Activated naive CD4-positive, alpha-beta T cell treated with anti-CD3 and anti-CD28 coated beads for 36 hours (primary cell): ENCODE data around the gene CD40LG. TPM values are rescaled to one million over a fixed set of nuclear protein-coding genes. Genes with fewer than 3 reads are reported as not detected.
A peak's percentile ranks its signal among the peaks of the same experiment; 100 is the strongest.

Experiments used
- CTCF ChIA-PET: fragments of 350-600 bp; sonication (Branson Sonifier 250); formaldehyde crosslinking; loops from one replicate; lab custom pipeline; 2021; ENCODE audit warnings: antibody characterized with exemption; lab: Charles Lee
- DNase-seq: peaks from one replicate; pipeline ENCODE4 v3.0.0-alpha.2; 2020
- H3K27ac Mint-ChIP-seq: one replicate; pipeline ENCODE4 v1.8.0; 2021; ENCODE audit warnings: mild to moderate bottlenecking, mixed read lengths
- H3K27me3 Mint-ChIP-seq: one replicate; pipeline ENCODE4 v1.8.0; 2021; ENCODE audit warnings: low read depth, mixed read lengths
- H3K36me3 Mint-ChIP-seq: one replicate; pipeline ENCODE4 v1.8.0; 2021; ENCODE audit warnings: low read depth, mixed read lengths
- H3K4me1 Mint-ChIP-seq: one replicate; pipeline ENCODE4 v1.8.0; 2021; ENCODE audit warnings: low read depth, mixed read lengths
- H3K4me3 Mint-ChIP-seq: one replicate; pipeline ENCODE4 v1.8.0; 2021; ENCODE audit warnings: mild to moderate bottlenecking, moderate library complexity, mixed read lengths
- H3K9me3 Mint-ChIP-seq: one replicate; pipeline ENCODE4 v1.8.0; 2021; ENCODE audit warnings: mixed read lengths
- intact Hi-C: fragments of 100-400 bp; cut with micrococcal nuclease; formaldehyde crosslinking; loops from one replicate; pipeline ENCODE4 v1.15.1; 2023
- total RNA-seq, 2 experiments: library from RNA; stranded (reverse); gene quantifications; one replicate each; pipeline ENCODE4 v1.2.3, GENCODE V29; 2021

Gene CD40LG
- total RNA-seq, 2 experiments from 2014 or later = 121 to 122 TPM

DNA sequence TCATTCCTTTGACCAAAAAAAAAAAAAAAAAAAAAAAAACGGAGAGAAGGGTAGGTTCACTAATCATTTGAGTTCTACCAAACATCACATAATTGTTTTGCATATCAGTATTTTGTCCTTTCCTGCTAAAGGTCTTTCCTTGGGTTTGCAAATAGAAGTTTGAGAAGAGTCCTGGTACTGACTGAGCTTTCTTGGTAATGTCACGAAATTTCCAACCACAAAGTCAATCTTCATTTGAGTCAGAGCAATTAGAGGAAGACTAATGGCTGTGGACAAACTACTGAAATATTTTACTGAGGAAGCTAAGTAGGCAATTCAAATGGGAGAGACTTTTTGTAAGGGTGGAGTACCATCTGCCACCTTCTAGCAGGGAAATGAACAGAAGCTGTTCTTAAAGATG, 21.7 kb upstream of the CD40LG start:
- peak overlapping the region; percentile 19 for H3K4me3 Mint-ChIP-seq
- CTCF ChIA-PET = interaction anchor here (0.6 to 2.1 kb wide), 6 partner anchors 9 to 120 kb away, joined by 3 to 7 read pairs (median 3); no protein-coding TSS in a partner anchor
- peaks cover 87% of the 10 kb centered on the region for H3K4me1 Mint-ChIP-seq
- DNase-seq = no peak
- H3K27ac Mint-ChIP-seq = peak overlapping the region; percentile 94
- no peaks in the 10 kb centered on the region for H3K27me3 Mint-ChIP-seq
- intact Hi-C loops = loop anchor here (1.0 kb wide), 1 partner anchor 9 kb away; no protein-coding TSS in a partner anchor
- no peaks in the 10 kb centered on the region for H3K9me3 Mint-ChIP-seq
- H3K36me3 Mint-ChIP-seq = no peaks in the 10 kb centered on the region

DNA sequence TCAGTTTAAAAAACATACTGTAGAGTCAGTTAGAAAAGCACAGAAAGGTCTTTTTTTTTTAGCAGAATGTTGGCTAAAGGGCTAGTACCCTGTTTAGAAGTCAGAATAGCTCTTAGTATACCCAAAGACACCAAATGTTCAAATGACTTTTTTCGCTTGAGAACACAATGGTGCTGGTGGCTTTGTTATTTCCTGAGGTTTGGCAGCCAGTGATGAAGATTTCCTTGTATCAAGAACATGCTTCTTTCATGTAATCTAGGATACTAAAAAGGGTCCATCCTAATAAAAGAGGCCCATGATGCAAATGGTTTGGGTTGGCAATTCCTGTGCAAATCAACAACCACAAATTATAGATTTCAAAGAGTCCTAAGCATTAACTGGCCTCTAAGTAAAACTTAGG, 21.1 kb upstream of the CD40LG start:
- intact Hi-C loops = loop anchor here (1.0 kb wide), 2 partner anchors 10 to 29 kb away; no protein-coding TSS in a partner anchor
- H3K9me3 Mint-ChIP-seq = no peaks in the 10 kb centered on the region
- no peak overlapping the region for H3K4me3 Mint-ChIP-seq
- CTCF ChIA-PET = interaction anchor here (1.1 to 2.1 kb wide), 3 partner anchors 8 to 55 kb away, joined by 3 to 7 read pairs (median 3); no protein-coding TSS in a partner anchor
- H3K36me3 Mint-ChIP-seq = no peaks in the 10 kb centered on the region
- DNase-seq = no peak
- peaks cover 84% of the 10 kb centered on the region for H3K4me1 Mint-ChIP-seq
- peak overlapping the region; percentile 94 for H3K27ac Mint-ChIP-seq
- no peaks in the 10 kb centered on the region for H3K27me3 Mint-ChIP-seq

DNA sequence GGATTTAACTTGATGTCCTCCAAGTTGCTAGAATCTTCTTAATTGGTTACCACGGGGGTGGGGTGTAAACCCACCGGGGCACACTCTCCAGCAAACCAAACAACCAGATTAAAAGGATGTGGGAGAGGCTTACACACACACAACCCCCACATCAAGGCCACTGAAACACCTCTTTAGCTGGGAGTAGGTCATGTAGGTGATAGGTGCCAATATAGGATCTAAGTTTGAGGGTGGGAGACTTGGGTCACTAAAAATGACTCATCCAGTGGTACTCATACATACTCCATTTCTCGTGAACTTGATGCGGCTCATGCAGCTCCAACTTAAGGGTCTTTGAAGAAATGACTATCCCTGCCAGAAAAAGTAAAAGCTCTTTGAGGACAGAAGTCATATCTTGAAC, 20.5 kb upstream of the CD40LG start:
- intact Hi-C loops = loop anchor here (1.0 kb wide), 1 partner anchor 29 kb away; no protein-coding TSS in a partner anchor
- H3K4me1 Mint-ChIP-seq = peaks cover 86% of the 10 kb centered on the region
- CTCF ChIA-PET = interaction anchor here (2.1 kb wide), 1 partner anchor 8 kb away, joined by 7 read pairs; no protein-coding TSS in a partner anchor
- peak overlapping the region; percentile 94 for H3K27ac Mint-ChIP-seq
- no peaks in the 10 kb centered on the region for H3K36me3 Mint-ChIP-seq
- H3K9me3 Mint-ChIP-seq = no peaks in the 10 kb centered on the region
- DNase-seq = peak; percentile 46
- no peaks in the 10 kb centered on the region for H3K27me3 Mint-ChIP-seq
- peak overlapping the region; percentile 15 for H3K4me3 Mint-ChIP-seq

DNA sequence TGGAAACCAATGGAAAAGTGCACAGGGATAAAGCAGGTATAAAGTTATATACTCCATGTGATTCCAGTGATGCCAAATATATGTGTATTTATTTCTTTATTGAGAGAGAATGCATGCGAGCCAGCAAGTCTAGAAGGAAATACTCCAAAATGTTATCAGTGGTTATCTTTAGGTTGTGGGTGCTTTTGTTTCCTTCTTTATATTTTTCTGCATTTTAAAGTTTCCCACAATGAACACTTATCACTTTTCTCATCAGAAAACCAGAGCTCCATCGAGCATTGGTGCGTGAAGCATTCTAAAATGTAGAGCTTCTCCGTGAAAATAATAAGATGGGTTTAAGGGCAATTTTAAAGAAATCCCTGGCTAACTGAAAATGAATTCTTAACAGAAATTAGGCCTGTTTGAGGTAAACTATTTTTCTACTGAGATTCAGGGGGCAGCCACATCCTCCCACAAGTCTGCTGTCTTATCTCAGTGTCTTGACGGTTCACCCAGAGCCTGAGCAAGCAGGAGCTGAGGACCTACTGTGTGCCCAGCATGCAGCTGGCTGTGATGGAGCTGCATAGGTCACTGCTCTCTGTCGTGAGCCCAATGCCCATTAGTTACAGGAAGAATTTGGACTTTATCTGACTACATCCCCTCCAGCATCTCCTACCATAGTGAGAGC, 18.7 kb upstream of the CD40LG start:
- CTCF ChIA-PET = interaction anchor here (0.7 to 1.6 kb wide), 5 partner anchors 10 to 66 kb away, joined by 3 to 5 read pairs (median 3); no protein-coding TSS in a partner anchor
- no peaks in the 10 kb centered on the region for H3K36me3 Mint-ChIP-seq
- no peak for DNase-seq
- intact Hi-C loops = no loop called here
- H3K4me3 Mint-ChIP-seq = no peak overlapping the region
- H3K9me3 Mint-ChIP-seq = no peaks in the 10 kb centered on the region
- peaks cover 87% of the 10 kb centered on the region for H3K4me1 Mint-ChIP-seq
- H3K27ac Mint-ChIP-seq = peak overlapping the region; percentile 94
- no peaks in the 10 kb centered on the region for H3K27me3 Mint-ChIP-seq

DNA sequence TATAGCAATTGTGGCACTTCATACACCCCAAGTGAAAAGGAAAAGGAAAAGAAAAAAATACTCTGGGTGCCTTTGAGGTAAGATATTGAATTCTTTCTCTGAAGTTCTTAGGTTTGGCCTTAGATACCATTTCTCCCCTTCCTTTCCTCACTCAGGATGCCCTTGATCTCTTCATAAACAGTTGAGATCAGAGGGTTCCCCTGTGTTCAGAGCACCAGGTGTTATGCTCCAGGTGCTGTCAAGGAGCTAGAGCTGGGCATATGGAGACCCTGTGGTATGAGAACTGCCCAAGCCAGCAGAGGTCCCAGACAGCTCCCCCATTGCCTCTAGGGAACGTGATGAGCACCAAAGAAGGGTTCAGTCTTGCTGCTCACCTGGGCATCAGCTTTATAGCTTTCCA, 17.1 kb upstream of the CD40LG start:
- no peak for DNase-seq
- intact Hi-C loops = no loop called here
- peak overlapping the region; percentile 94 for H3K27ac Mint-ChIP-seq
- no peaks in the 10 kb centered on the region for H3K36me3 Mint-ChIP-seq
- H3K4me1 Mint-ChIP-seq = peaks cover 87% of the 10 kb centered on the region
- H3K27me3 Mint-ChIP-seq = no peaks in the 10 kb centered on the region
- no peak overlapping the region for H3K4me3 Mint-ChIP-seq
- H3K9me3 Mint-ChIP-seq = no peaks in the 10 kb centered on the region
- CTCF ChIA-PET = interaction anchor here (1.0 kb wide), 1 partner anchor 28 kb away, joined by 3 read pairs; no protein-coding TSS in a partner anchor

DNA sequence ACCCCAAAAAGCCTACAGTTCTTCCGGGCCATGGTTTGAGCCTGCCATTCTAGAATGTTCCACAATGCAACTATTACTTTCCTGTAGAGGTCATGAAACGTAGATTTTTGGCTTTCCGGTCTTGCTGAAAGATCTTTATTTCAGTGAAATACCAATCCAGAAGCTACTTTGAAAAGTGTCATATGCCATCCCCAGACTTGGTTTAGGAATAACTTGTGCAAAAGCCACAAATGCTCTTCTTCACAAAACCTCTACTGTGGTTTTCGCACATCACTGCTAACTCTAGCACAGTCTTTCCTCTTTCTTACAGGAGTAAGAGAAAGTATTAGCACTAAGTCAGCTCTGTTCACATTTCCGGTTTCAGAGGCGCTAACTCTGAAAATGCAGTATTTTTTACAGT, 12.7 kb upstream of the CD40LG start:
- H3K36me3 Mint-ChIP-seq = peaks cover 6% of the 10 kb centered on the region
- peak overlapping the region; percentile 62 for H3K4me3 Mint-ChIP-seq
- DNase-seq = peak; percentile 44
- no peaks in the 10 kb centered on the region for H3K27me3 Mint-ChIP-seq
- H3K9me3 Mint-ChIP-seq = no peaks in the 10 kb centered on the region
- peak overlapping the region; percentile 93 for H3K27ac Mint-ChIP-seq
- intact Hi-C loops = loop anchor here (1.0 kb wide), 2 partner anchors 11 to 15 kb away; no protein-coding TSS in a partner anchor
- CTCF ChIA-PET = interaction anchor here (0.6 to 1.7 kb wide), 4 partner anchors 9 to 73 kb away, joined by 3 to 7 read pairs (median 4); no protein-coding TSS in a partner anchor
- peaks cover 86% of the 10 kb centered on the region for H3K4me1 Mint-ChIP-seq

DNA sequence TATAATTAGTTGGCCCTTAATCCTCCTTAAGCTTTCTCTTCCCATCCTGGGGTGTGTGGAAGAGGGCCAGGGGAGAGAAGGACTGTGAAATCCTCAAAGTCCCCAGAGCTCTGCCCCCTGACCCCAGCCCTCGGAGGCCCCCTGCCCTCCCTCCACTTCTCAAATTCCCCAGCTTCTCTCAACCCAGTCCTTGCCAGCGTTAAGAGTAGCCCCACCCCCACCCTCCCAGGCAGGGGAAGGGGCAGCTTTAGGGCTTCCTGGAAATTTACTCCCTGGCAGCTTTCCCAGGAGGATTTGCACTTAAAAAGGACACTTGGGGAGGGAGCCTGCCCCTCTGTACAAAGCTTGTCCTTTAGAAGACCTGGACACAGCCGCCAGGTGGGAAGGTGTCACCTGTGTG, 11.8 kb upstream of the CD40LG start:
- H3K27ac Mint-ChIP-seq = peak overlapping the region; percentile 93
- DNase-seq = no peak
- peak overlapping the region; percentile 62 for H3K4me3 Mint-ChIP-seq
- peaks cover 81% of the 10 kb centered on the region for H3K4me1 Mint-ChIP-seq
- no peaks in the 10 kb centered on the region for H3K9me3 Mint-ChIP-seq
- H3K27me3 Mint-ChIP-seq = no peaks in the 10 kb centered on the region
- peaks cover 8% of the 10 kb centered on the region for H3K36me3 Mint-ChIP-seq
- CTCF ChIA-PET = interaction anchor here (0.6 to 1.7 kb wide), 4 partner anchors 10 to 72 kb away, joined by 4 to 7 read pairs (median 4); no protein-coding TSS in a partner anchor
- intact Hi-C loops = no loop called here

DNA sequence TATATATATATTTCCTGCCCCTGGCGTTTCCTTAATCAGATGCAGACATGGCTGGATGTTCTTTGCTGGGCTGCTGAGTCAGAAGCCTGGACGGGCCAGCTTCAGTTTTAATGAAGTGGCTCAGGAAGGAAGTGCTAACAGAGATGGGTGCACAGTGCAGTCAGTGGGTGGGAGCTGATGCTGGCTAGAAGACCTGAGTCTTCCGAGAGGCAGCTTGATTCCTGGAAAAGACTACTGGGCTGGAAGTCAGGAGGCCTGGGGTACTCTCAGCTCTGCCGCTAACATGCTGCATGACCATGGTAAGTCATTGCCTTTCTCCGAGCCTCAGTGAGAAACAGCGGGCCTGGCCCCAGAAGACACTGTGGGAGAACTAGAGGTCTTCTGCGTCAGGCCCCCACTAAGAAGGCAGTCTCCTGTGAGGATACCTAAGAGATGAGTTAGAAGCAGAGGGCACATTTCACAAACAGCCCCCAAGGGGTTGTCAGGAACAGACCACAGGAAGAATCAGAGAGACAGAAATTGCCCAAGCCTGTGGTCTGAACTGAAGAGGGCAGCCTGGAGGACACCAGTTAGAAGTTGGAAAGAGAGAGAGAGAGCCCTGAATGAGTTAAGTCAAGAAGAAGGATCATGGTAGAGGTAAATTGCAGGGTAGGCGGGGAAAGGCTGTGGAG, 8.3 kb upstream of the CD40LG start:
- H3K36me3 Mint-ChIP-seq = peaks cover 16% of the 10 kb centered on the region
- peak; percentile 32 for DNase-seq
- H3K27me3 Mint-ChIP-seq = no peaks in the 10 kb centered on the region
- peaks cover 84% of the 10 kb centered on the region for H3K4me1 Mint-ChIP-seq
- H3K9me3 Mint-ChIP-seq = no peaks in the 10 kb centered on the region
- peak overlapping the region; percentile 80 for H3K4me3 Mint-ChIP-seq
- CTCF ChIA-PET = interaction anchor here (0.8 to 0.9 kb wide), 2 partner anchors 23 to 40 kb away, joined by 3 read pairs; no protein-coding TSS in a partner anchor
- peak overlapping the region; percentile 82 for H3K27ac Mint-ChIP-seq
- intact Hi-C loops = no loop called here

DNA sequence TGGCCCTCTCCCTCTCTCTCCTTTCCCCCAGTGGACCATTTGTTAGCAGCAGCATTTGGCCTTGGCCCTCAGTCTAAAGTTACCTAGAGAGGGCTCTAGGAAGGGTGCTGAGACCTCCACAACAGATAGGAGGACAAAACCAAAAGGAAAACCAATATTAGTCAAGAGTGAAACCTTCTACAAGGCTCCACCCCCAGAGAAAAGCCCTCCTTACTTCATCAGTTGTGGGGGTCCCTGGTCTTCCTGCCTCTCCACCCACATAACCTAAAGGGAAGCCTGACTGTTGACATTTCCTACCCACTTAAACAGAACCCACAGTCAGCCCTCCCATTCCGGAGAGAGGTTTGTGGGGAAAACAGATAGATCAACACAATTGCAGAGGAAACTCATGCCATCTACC, 4.7 kb upstream of the CD40LG start:
- intact Hi-C loops = no loop called here
- DNase-seq = no peak
- peaks cover 80% of the 10 kb centered on the region for H3K4me1 Mint-ChIP-seq
- peak overlapping the region; percentile 81 for H3K27ac Mint-ChIP-seq
- CTCF ChIA-PET = no interaction called here
- no peaks in the 10 kb centered on the region for H3K9me3 Mint-ChIP-seq
- peaks cover 16% of the 10 kb centered on the region for H3K36me3 Mint-ChIP-seq
- H3K27me3 Mint-ChIP-seq = no peaks in the 10 kb centered on the region
- H3K4me3 Mint-ChIP-seq = peak overlapping the region; percentile 56

DNA sequence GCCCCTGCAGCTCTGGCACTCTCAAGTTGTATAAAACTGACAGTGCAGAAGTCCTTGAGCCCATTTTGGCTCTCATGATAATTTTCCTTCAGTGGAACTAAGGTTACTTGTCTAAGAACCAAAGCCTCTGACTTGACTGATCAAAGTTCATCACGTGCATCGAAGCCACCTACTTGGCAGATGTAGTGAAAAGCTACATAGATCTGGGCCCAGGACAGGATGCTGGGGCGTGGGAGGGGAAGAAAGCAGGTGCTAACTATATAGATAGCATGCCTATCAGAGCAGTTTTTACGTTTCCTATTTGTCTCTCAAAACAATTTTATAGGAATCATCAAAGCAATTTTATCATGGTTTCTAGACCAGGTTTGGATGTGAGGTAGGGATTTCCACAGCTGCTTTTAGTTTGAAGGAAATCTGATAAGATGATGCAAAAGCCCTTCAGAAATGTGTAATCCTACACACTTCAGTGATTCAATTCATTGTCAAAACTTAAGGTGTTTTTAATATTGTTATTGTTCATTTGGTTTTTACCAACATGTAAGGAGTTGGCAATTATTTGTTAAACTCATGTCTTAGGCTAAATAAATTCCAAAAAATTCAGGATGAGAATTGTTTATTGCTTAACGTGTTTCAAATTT, 1.2 kb upstream of the CD40LG start:
- Mint-ChIP-seq H3K4me3 (peak overlapping the region; percentile 96), H3K4me1 (peaks cover 54% of the 10 kb centered on the region), H3K36me3 (peaks cover 36% of the 10 kb centered on the region), H3K9me3 (no peaks in the 10 kb centered on the region), H3K27me3 (no peaks in the 10 kb centered on the region), H3K27ac (peak overlapping the region; percentile 100)
- intact Hi-C loops = loop anchor here (1.0 to 2.0 kb wide), 8 partner anchors 9 to 61 kb away; no protein-coding TSS in a partner anchor
- CTCF ChIA-PET = interaction anchor here (1.0 kb wide), 1 partner anchor 68 kb away, joined by 4 read pairs; no protein-coding TSS in a partner anchor
- DNase-seq = peak; percentile 83

DNA sequence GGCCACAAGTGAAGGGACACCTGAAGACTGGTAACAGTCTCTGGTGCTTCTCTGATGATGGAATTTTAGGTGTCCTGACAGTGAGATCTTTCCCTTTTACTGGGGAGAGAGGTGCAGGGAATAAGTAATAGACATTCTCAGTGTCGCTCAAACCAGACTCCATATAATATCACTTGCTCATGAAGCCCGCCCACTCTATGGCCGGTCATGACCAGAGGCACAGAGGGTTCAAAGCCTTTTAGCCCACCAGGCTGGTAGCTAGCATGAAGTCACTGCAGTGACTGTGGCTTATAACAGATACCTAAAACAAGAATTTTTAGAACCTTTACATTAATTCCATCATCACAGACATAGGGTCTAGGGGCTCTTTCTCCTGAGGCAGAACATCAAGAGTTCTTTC, 2.9 kb downstream of the CD40LG start:
- Mint-ChIP-seq H3K4me3 (peak overlapping the region; percentile 96), H3K27ac (peak overlapping the region; percentile 100), H3K9me3 (no peaks in the 10 kb centered on the region), H3K36me3 (peaks cover 72% of the 10 kb centered on the region), H3K27me3 (no peaks in the 10 kb centered on the region), H3K4me1 (peaks cover 33% of the 10 kb centered on the region)
- CTCF ChIA-PET = interaction anchor here (1.2 to 1.9 kb wide), 2 partner anchors 8 to 43 kb away, joined by 3 to 11 read pairs; no protein-coding TSS in a partner anchor
- no peak for DNase-seq
- intact Hi-C loops = no loop called here
